ENCODE data around the gene TBC1D22A.

The TBC1D22A gene

GRCh38 chr22:47061226-47061625 lies 298.8 kb downstream of the TBC1D22A start:
- DNase-seq (ENCODE audit: low read depth), result no peak
- H3K4me3 ChIP-seq (ENCODE audit: low read length), result no peak overlapping the region
- TF ChIP-seq CTCF (IDR thresholded peaks at IDR 0.05; ENCODE audit: insufficient read depth, low read depth, low read length, missing control alignments), result no peak

GRCh38 chr22:47062126-47062525 lies 299.7 kb downstream of the TBC1D22A start:
- no peak for TF ChIP-seq CTCF (IDR thresholded peaks at IDR 0.05; ENCODE audit: insufficient read depth, low read depth, low read length, missing control alignments)
- DNase-seq (ENCODE audit: low read depth), result no peak

GRCh38 chr22:47063071-47063509 lies 300.6 kb downstream of the TBC1D22A start:
- no peak for TF ChIP-seq CTCF (IDR thresholded peaks at IDR 0.05; ENCODE audit: insufficient read depth, low read depth, low read length, missing control alignments)
- no peak for DNase-seq (ENCODE audit: low read depth)
- no peak overlapping the region for H3K4me3 ChIP-seq (ENCODE audit: low read length)

More at GRCh38 chr22:47062126-47062525, 299.7 kb downstream of the TBC1D22A start:
- no peak overlapping the region for H3K4me3 ChIP-seq (ENCODE audit: low read length)

DNA sequence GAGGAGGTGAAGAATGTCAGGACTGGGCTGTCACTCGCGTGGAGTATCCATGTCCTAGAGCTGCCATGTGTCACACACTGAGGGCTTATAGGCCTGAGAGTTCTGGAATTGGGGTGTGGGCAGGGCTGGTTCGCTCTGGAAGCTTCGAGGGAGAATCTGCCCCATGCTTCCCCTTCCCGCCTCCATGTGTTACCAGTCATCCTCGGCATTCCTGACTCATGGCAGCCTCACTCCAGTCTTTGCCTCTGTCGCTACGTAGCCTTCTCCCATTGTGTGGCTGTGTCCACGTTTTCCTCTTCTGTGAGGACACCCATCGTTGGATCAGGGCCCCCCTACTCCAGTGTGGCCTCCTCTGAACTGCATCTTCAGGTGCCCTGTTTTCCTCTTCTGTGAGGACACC lies 301.2 kb downstream of the TBC1D22A start:
- no peak for TF ChIP-seq CTCF (IDR thresholded peaks at IDR 0.05; ENCODE audit: insufficient read depth, low read depth, low read length, missing control alignments)
- no peak for DNase-seq (ENCODE audit: low read depth)
- H3K4me3 ChIP-seq (ENCODE audit: low read length), result no peak overlapping the region

- TF ChIP-seq CTCF (IDR thresholded peaks at IDR 0.05; ENCODE audit: insufficient read depth, low read depth, low read length, missing control alignments), result no peak
- no peak overlapping the region for H3K4me3 ChIP-seq (ENCODE audit: low read length)
- DNase-seq (ENCODE audit: low read depth), result no peak
Measured at GRCh38 chr22:47064016-47064415, 301.6 kb downstream of the TBC1D22A start.

GRCh38 chr22:47064416-47064815 lies 302.0 kb downstream of the TBC1D22A start:
- TF ChIP-seq CTCF (IDR thresholded peaks at IDR 0.05; ENCODE audit: insufficient read depth, low read depth, low read length, missing control alignments), result no peak
- DNase-seq (ENCODE audit: low read depth), result no peak
- no peak overlapping the region for H3K4me3 ChIP-seq (ENCODE audit: low read length)

DNA sequence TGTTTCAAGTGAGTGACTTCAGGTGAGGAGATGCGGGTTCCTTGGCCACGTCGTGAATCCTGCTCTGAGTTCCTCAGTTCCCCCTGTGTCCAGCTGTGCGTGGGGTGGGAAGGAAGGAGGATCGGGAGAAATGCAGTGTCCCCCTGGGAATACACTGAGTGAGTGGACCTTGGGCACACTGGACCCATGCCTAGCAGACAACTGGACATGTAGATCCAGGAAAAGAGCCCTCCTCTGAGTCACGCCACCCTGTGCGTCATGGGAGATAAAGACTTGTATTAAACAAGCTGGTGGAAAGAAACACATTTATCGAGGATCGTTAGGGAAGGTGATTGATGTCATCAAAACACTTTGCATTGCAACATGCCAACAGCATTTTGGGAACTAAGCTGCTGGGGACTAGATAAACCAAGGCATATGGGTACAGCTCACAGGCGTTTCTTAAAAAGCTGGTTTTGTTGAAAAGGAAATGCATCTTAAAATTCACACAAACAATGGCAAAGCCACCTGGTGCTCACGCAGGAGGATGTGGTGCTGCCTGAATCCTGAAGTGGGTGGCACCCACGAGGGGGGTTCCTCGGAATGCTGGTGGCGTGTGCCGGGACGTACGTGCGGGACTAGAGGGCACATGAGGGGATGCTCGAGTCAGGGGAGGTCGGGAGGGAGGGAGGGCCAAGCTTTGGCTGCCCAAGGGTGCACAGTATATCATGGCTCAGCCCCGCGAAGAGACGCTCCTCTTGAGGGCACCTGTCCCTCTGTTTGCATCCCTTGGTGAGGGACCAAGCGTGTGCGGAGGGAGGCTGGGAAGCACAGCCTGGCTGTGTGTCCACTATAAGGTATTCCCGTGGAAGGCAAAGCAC lies 303.5 kb downstream of the TBC1D22A start:
- no peak for TF ChIP-seq CTCF (IDR thresholded peaks at IDR 0.05; ENCODE audit: insufficient read depth, low read depth, low read length, missing control alignments)
- H3K4me3 ChIP-seq (ENCODE audit: low read length), result no peak overlapping the region
- DNase-seq (ENCODE audit: low read depth), result no peak

Data from epithelial cell of esophagus (primary cell).